GM12864 (cell line): Measurements from ENCODE around the gene UNC13A.

ENCODE experiments used
- DNase-seq: peaks from one replicate; pipeline ENCODE4 v3.0.0-alpha.2; 2011; ENCODE audit warnings: low read depth
- H3K4me3 ChIP-seq: 2 replicates; pipeline ENCODE4 v1.5.1; 2011; ENCODE audit warnings: mild to moderate bottlenecking, low read depth, low read length, control low read depth
- CTCF ChIP-seq: IDR thresholded peaks from 2 replicates; pipeline ENCODE4 v1.5.1; 2011; ENCODE audit warnings: low read depth, mild to moderate bottlenecking, moderate library complexity, low read length, control low read depth, inconsistent platforms; ENCODE audit errors: missing control alignments

Gene UNC13A

GRCh38 chr19:17726964-17727773, 39.0 kb upstream of the UNC13A start:
- TF ChIP-seq CTCF = no peak
- no peak overlapping the region for H3K4me3 ChIP-seq
- DNase-seq = no peak

DNA sequence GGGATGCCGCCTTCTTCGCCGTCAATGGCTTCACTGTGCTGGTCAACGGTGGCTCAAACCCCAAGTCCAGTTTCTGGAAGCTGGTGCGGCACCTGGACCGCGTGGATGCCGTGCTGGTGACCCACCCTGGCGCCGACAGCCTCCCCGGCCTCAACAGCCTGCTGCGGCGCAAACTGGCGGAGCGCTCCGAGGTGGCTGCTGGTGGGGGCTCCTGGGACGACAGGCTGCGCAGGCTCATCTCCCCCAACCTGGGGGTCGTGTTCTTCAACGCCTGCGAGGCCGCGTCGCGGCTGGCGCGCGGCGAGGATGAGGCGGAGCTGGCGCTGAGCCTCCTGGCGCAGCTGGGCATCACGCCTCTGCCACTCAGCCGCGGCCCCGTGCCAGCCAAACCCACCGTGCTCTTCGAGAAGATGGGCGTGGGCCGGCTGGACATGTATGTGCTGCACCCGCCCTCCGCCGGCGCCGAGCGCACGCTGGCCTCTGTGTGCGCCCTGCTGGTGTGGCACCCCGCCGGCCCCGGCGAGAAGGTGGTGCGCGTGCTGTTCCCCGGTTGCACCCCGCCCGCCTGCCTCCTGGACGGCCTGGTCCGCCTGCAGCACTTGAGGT, 38.1 kb upstream of the UNC13A start:
- no peak for DNase-seq
- no peak overlapping the region for H3K4me3 ChIP-seq
- TF ChIP-seq CTCF = no peak

DNA sequence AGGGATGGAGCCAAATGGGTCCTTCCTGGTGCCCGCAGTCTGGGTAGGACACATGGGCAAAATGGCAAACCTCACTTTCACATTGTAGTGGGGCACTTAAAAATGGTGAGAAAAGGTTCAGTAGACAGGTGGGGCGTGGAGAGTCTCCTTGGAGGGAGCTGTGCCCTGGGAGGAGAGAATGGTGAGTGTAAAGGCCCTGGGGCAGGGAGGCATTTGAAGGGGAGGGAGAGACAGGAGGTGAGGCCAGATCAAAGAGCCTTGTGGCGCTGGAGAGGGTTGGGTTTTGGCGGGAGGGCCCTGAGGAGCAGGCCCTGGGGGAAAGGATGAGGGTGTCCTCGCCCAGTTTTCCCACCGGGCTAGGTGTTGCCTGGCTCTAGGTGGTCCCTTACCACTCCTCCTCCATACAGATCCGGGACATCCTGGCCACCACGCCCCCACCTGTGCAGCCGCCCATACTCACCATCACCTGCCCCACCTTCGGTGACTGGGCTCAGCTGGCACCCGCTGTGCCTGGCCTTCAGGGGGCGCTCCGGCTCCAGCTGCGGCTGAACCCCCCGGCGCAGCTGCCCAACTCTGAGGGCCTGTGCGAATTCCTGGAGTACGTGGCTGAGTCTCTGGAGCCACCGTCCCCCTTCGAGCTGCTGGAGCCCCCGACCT, 37.4 kb upstream of the UNC13A start:
- H3K4me3 ChIP-seq = no peak overlapping the region
- DNase-seq = no peak
- peak; percentile 51 for TF ChIP-seq CTCF

GRCh38 chr19:17724655-17725054, 36.5 kb upstream of the UNC13A start:
- no peak for DNase-seq
- no peak for TF ChIP-seq CTCF
- no peak overlapping the region for H3K4me3 ChIP-seq

GRCh38 chr19:17722655-17723240, 34.6 kb upstream of the UNC13A start:
- no peak overlapping the region for H3K4me3 ChIP-seq
- no peak for DNase-seq

DNA sequence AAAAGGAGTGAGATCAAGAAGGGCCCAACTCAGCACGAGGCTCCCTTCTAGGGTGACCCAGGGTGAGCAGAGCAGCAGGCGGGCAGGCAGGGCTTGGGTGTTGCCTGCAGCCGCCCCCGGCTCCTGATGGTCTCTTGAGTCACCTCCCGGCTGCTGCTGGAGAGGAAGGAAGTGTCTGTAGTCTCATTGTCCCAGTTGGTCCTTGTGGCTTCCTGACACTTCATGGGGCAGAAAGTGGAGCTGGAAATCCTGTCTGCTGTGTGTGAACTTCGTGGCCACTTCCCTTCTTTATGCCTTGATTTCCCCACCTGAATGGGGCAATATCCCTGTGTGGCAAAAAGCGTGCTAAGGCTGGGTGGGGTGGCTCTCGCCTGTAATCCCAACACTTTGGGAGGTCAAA, 33.7 kb upstream of the UNC13A start:
- no peak for TF ChIP-seq CTCF
- no peak for DNase-seq
- no peak overlapping the region for H3K4me3 ChIP-seq

More at GRCh38 chr19:17722655-17723240, 34.6 kb upstream of the UNC13A start:
- TF ChIP-seq CTCF = no peak
